ENCODE measurements around the gene ROR2.

GRCh38 chr9:91532325-91532724 is 417.7 kb downstream of the ROR2 start:
- no peak for TF ChIP-seq POLR2A (IDR thresholded peaks at IDR 0.05; ENCODE audit: low read depth, low read length)
- no peak for TF ChIP-seq TAF1 (IDR thresholded peaks at IDR 0.05; ENCODE audit: low read depth, low read length)
- no peak for TF ChIP-seq POLR2AphosphoS5 (IDR thresholded peaks at IDR 0.05; ENCODE audit: low read depth, low read length)
- no peak for TF ChIP-seq POU2F2 (IDR thresholded peaks at IDR 0.05; ENCODE audit: low read depth, low read length)
- no peak for TF ChIP-seq PAX5 (IDR thresholded peaks at IDR 0.05; ENCODE audit: insufficient read depth, low read length, severe bottlenecking)
